ENCODE data around the gene C19orf38.
A peak's percentile ranks its signal among the peaks of the same experiment; 100 is the strongest.
"Not testable (repeated sequence)": the region's sequence is repeated elsewhere in the genome, so short reads cannot be mapped to it uniquely, and the experiment has no call there.

The C19orf38 gene

DNA sequence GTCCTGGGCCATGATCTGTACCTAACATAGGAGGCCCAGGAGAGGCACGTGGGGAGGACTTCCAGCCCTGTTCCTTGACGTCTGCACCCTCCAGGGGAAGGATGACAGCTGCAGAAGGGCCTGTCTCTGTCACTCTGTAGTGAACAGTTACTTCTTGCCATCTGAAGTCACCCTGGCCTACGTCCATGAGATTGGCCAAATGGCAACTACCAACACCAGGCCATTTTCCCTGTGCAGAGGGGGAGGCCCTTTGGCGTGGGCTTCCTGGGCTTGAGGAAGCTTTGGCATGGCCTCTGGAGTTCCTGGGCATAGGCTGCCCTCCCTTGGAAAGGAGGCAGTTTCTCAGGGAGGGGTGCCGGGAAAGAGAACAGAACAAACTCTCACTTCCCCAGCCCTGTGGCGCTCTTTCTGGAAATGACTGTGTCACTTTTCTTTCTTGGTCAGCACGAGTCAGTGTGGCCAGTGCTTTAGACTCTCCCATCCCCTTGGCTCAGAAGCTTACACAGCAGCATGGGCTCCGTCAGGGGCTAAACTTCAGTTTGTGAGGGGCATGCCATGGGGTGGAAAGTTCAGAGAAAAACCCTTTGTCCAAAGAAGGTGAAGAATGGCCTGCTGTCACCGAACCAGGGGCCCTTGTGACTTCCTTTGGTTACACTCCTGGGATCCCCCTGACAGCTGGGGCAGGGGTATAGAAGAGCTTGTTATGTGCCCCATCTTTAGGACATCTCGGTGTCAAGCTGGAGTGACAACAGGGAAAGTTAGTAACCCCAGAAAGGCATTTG is 28.4 kb downstream of the C19orf38 start:
- no peak for DNase-seq (ENCODE audit: low spot score)

- not testable (repeated sequence) for DNase-seq (ENCODE audit: low spot score)
Observed at GRCh38 chr19:10877608-10878007, 29.4 kb downstream of the C19orf38 start.

DNA sequence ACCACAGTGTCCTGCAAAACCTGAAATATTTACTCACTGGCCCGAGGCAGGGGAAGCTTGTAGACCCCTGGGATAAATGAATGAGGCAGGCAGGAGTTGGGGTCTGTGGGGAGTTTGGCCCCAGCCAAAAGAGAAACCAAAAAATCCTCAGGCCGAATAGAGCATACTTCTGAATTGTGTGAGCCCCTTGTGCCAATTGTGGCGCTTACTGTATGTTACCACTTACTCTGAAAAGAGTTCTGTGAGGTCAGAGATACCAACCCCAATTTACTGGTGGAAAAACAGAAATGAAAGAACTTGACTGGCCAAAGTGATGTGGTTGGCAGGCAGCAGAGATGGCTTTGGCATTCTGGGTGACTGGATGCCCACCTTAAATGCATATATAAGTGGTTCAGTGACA is 30.0 kb downstream of the C19orf38 start:
- no peak for DNase-seq (ENCODE audit: low spot score)

- DNase-seq (ENCODE audit: low spot score) = no peak
Observed at GRCh38 chr19:10881403-10882107, 33.3 kb downstream of the C19orf38 start.

GRCh38 chr19:10882108-10882457 is 33.9 kb downstream of the C19orf38 start:
- DNase-seq (ENCODE audit: low spot score) = no peak

GRCh38 chr19:10884274-10884673 is 36.1 kb downstream of the C19orf38 start:
- DNase-seq (ENCODE audit: low spot score) = peak; percentile 62

DNA sequence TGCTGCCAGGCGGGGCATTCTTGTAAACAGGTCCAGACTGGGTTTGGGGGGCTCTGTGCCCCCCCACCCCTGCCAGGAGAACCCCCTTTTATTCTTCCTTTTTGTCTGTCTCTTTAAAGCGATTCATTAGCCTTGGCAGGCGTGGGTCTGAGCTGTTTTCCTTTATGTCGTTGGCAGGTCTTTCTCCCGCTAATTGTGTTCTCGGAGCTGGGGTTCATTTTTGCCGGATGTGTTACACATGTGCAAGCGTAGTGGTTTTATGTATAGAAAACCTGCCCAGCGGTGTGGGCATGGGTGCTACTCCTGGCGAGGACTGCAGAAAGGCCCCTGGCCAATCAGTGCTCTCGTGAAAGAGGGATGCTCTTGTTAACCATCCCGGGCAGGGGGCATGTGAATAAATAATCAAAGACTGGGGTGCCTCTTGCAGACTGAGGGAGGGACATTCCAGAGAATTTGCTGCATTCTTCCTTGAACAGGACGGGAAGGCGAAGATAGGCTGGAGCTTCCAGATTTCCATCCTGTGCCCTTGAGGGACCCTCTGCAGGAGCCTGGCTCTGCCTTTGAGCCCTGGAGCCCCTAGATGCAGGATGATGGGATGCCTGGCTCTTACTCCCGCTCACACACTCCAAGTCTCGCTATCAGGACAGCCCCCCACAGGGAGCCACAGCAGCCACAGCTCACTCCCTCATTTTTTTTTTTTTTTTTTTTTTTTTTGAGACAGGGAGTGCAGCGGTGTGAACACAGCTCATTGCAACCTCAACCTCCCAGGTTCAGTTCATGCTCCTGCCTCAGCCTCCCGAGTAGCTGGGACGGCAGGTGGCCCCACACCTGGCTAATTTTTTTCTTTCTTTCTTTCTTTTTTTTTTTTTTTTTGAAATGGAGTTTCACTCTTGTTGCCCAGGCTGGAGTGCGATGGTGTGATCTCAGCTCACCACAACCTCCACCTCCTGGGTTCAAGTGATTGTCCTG is 37.3 kb downstream of the C19orf38 start:
- no peak for DNase-seq (ENCODE audit: low spot score)

DNA sequence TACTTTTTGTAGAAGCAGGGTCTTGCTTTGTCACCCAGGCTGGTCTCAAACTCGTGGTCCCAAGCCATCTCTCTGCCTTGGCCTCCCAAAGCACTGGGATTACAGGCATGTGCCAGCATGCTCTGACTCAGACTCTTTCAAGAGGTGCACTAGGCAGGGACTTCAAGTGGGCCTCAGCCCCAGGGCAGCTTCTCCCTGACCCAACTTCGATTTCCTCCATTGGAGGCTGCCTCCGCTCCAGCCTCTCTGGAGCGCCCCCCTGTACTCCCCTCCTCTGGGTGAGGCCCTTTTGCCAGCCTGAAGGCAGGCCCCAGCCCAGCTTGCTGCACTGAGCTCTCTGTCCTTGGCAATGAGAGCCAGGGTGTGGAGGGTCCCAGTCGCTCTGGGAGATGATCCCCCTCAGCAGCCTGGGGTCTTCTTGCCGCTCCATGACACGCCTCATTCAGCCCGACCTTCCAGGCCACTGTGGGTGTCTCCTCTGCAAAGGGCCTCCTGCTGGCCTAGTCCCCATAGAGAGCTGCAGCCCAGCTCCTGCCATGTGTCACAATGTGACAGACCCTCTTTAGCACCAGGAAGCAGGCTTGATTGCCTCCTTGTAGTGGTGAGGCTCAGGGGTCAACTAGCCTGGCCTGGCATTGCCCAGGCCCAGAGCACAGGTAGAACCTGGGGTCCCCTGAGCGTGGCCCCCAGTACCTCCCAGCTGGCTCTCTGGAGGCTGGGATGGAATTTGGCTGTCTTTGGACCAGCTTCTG is 39.6 kb downstream of the C19orf38 start:
- DNase-seq (ENCODE audit: low spot score) = no peak

DNA sequence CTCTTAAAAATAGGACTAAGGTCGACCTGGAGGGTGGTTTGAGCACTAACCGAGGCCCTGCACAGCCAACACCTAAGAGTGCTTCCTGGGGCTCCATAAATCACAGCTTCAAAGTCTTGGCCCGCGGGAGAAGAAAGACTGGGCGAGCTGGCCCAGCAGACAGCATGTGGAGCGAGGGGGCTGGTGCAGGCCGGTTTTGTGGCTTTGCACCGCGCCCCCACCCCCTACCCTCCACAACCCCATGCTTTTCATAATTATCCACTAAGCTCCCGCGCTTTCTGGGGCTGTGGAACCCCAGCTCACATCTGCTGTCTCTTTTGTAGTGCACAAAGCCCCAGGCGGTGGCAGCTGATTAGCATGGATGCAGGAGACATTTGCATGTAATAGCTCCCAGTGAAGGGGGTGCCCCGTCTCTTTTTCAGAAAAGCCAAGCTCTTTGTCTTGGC is 40.2 kb downstream of the C19orf38 start:
- DNase-seq (ENCODE audit: low spot score) = no peak

DNA sequence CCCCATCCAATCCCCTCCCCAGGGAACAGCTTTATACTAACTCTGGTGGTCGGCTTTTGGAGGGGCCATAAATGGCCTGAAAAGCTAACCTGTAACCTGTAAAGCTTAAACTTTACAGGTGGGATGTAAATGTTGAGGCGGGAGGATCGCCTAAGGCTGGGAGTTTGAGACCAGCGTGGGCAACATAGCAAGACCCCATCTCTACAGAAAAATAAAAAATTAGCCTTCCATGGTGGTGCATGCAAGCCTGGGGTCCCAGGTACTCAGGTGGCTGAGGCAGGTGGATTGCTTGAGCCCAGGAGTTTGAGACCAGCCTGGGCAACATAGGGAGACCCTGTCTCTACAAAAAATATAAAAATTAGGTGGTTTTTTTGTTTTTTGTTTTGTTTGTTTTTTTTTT is 41.7 kb downstream of the C19orf38 start:
- no peak for DNase-seq (ENCODE audit: low spot score)

DNA sequence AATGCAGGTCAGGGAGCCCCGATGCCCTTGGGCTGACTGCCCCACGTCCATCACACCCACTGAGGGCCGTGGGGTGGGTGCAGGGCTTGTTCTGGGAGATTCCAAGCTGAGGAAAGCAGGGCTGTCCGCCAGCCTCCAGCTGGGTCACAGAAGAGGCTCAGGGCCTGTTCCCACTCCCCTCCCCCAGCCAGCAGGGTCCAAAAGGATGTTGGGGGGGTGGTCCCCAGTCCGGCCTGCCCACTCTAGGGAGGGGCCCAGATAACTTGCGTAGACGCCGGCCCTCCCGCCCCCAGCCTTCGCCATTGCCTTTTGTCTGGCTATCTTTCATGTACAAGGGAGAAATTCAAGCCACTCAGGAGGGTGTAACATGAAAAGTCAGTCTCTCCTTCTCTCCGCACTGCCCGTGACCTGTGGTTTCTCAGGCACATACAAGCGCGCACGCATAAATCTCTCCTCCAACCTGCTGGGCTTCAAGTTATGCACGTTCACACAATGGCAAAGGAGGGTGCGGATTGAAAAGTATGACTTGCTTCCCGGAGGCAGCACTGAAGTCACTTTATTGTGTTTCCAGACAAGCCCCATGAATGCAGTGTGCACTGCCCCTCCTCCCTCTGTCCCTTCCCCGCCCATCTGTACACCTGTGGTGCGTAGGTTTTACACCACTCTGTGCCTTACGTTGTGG is 43.3 kb downstream of the C19orf38 start:
- no peak for DNase-seq (ENCODE audit: low spot score)

DNA sequence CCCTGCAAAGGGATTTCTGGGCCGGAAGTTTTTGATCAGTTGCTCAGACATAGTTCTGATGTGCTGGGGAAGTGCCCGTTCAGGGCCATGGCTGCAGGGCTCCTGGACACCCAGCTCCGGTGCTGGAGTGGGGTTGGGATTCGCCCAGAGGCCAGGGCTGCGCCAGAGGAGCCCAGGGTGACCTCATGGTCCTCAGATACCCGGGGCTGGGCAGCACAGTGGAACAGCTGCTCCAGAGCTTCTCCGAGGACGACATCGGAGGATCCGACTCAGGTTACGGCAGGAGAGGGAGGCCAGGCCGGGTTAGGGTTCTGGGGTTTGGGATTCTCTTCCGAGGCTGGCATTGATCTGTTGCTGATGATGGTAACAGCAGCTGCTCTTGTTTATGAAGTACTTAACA is 44.0 kb downstream of the C19orf38 start:
- DNase-seq (ENCODE audit: low spot score) = no peak

GRCh38 chr19:10894911-10895213 is 46.6 kb downstream of the C19orf38 start:
- DNase-seq (ENCODE audit: low spot score) = no peak

DNA sequence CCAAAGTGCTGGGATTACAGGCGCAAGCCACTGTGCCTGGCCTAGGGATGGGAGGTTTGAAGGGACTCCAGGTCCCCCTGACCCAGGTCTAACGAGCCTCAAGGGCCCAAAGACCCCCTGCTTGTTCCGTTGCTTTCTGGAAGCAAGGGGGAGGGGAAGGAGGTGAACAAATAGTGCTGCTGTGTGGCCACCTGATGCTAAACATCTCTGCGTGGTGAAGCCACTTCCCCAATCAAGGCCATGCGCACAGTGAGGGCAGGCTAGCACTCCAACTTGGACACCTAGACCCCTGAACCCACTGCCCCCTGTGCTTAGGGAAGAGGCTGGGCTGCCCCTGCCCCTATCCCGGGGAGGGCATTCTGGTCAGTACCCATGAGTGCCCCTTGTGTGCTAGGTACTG is 47.1 kb downstream of the C19orf38 start:
- DNase-seq (ENCODE audit: low spot score) = no peak

DNA sequence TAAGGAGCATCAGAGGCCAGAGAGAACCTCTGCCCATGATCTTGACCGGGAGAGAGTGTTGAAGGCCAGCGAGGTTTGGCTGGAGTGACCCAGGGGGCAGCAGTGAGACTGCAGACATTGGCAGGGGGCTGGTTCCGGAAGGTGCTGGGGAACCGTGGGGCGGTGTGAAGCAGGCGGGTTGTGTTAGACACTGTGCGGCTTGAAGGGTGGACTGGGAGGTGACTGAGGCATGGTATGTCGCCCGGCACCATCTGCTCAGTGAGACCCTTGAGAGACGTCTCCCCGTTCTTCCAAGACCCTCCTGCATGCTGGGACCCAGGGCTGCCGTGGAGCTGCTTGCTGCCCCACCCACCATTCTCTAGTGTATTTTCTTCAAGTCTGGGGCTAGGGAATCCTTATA is 47.7 kb downstream of the C19orf38 start:
- no peak for DNase-seq (ENCODE audit: low spot score)

- DNase-seq (ENCODE audit: low spot score) = no peak
Observed at GRCh38 chr19:10896851-10897526, 48.8 kb downstream of the C19orf38 start.

GRCh38 chr19:10898633-10899032 is 50.4 kb downstream of the C19orf38 start:
- no peak for DNase-seq (ENCODE audit: low spot score)

DNA sequence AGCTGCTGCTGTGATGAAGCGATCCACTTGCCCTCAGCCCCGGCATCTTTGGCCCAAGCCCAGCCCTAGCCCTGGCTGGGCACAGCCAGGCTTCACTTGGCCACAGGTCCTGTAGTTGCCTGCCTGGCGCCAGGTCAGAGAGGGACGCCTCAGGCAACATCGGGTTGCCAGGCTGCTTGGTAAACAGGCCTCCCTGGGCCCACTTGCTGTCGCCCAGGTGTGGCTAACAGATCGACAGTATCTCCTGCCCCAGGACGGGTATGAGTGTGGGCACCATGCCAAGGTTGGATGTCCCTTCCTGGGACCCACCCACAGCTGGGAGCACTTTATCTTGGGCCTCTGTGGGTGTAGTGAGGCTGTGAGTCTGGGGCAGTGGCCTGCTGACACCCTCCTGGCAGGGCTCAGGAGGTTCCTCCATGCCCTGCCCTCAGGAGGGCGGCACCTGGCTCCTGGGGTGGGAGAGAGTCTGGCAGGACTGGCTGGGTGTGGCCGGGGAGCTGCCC is 51.0 kb downstream of the C19orf38 start:
- no peak for DNase-seq (ENCODE audit: low spot score)

- DNase-seq (ENCODE audit: low spot score) = no peak
Observed at GRCh38 chr19:10907925-10908324, 59.7 kb downstream of the C19orf38 start.

DNA sequence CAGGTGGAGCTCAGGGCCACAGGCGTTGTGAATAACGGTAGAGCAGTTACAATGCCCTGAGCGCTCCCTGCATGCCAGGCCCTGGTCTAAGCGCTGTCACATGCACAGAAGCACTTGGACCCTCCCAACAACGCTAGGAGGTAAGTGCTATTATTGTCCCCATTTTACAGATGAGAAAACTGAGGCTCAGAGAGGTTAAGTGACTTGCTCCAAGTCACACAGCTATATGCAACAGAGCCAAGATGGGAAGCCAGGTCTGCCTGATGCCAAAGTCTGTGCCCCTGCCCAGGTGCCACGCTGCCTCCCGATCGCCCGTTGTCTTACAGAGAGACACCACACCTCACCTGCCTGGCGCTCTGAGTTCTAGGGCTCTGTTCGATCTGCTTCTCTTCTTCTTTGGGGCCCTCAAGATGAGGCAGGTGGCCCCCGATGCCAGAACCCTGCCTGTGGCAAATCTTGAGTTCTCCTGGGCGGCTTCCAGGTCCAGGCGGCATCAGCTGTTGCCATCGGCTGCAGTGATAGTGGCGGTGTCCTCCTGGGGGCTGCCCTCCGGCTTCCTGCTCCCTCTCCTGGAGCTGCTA is 60.3 kb downstream of the C19orf38 start:
- DNase-seq (ENCODE audit: low spot score) = no peak
